OCI-M1 (cell line): ENCODE results near the gene GPR108.

ENCODE experiments used
- DNase-seq: peaks from one replicate; lab custom pipeline; 2025; lab: John Stamatoyannopoulos, UW

GPR108 gene

DNA sequence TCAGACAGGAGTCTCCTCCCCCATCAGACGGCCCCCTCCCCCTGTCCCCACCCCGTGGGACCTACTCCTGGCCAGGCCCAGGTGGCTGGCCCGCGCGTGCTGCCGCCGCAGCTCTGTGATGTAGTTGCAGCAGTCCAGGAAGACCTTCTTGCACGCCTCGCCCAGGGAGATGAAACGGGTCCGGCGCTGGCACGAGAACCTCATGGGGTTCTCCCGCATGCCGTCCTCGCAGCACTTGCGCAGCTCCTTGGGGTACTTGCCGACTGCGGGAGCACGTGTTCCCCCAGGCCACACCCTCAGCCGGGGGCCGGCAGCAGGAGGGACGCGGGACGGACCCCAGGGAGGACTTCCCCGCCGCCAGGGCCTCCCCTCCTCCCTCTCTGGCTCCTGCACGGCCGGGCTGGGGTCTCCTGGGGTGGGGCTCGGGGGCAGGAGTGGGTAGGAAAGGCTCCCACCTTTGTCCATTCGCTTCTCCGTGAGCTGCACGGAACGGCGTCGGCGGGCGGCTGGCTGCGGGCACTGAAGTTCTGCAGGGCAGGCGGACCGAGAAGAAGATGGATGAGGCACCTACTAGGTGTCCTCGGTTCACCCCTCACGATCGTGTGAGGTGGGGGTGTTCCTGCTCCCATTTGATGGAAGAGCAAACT, 30.2 kb downstream of the GPR108 start:
- no peak for DNase-seq

DNA sequence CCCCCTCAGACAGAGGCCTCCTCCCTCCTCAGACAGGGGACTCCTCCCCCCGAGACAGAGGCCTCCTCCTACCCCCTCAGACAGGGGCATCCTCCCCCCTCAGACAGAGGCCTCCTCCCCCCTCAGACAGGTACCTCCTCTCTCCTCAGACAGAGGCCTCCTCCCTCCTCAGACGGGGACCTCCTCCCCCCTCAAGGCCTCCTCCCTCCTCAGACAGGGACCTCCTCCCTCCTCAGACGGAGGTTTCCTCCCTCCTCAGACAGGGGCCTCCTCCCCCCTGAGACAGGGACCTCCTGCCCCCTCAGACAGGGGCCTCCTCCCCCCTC, 30.8 kb downstream of the GPR108 start:
- DNase-seq = no peak

DNA sequence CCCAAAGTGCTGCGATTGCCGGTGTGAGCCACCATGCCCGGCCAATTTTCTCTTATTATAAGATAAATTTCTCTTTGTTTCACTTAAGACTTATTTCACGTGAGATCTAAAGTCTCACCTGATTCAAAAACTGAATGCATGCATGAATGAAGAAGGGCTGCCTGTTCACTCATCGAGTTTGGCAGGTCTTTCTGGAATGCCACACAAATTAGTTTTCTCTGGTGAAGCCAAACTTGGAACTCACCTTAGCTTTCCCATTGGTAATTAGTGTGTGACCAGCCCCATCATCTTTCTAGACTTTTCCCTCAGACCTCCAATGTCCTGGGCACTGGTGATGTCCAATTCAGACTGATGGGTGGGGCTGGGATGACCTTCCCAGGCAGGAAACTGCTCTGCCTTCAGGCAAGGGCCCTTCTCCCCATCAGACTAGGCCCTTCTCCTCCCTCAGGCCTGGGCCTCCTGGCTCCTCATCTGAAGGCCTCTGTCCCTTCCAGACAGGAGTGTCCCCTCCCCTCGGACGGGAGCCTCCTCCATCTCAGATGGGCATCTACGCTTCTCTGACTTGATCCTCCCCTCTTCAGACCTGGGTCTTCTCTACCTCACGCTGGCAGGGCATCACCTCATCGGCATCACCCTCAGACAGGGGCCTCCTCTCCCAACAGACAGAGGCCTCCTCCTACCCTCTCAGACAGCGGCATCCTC, 31.3 kb downstream of the GPR108 start:
- no peak for DNase-seq

DNA sequence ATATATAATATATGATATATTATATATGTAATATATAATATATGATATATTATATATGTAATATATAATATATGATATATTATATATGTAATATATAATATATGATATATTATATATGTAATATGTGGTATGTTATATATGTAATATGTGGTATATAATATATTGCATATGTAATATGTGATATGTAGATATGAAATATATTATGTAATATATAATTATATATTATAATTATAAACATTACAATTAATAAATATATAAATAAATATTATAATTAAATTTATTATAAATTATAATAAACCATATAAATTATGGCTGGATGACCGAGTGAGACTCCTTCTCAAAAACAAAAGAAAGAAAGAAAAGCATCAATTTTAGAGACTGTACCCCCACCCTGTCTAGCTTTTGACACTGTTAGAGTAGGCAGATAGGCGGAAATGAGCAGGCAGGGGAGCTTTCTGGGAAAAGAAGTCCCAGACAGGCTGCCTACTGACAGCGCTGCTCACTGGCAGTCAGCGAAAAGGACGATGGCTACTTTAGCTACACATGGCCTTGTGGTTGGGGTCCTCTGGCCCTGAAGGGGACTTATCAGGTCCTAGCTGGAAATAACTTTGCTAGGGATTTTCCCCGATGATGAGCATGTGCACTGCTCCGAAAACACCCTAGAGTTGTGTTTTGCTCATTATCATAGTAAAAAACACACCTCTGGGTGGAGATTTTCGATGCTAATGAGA, 36.6 kb downstream of the GPR108 start:
- no peak for DNase-seq

DNA sequence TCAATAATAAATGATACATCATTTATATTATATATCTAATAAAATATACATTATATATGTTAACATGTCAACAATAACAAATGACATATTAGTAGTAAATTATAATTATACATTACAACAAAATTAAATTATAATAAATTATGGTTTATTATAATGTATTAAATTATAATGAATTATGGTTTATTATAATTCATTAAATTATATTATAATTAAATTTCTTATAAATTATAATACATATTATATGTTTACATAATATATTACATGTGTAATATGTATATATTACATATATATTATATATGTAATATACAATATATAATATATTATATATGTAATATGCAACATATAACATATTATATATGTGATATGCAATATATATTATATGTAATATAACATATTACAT, 37.4 kb downstream of the GPR108 start:
- no peak for DNase-seq

DNA sequence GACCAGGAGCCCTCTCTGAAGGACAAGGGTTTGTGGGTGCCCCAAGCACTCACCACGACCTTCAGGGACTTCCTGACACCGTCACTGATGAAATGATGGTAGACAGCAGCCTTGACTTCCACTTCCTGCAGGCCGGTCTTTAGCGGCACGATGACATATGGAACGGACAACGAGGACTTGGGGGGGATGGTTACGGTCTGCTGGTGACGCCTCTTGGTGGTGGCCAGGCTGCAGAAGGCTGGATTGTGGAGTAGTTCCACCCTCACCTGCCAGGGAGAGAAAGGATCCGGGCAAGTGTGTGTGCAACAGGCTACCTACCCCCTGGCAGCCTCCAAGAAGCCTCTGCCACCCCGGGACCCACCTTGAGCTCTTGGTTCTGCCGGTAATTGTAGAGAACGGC, 40.1 kb downstream of the GPR108 start:
- no peak for DNase-seq

DNA sequence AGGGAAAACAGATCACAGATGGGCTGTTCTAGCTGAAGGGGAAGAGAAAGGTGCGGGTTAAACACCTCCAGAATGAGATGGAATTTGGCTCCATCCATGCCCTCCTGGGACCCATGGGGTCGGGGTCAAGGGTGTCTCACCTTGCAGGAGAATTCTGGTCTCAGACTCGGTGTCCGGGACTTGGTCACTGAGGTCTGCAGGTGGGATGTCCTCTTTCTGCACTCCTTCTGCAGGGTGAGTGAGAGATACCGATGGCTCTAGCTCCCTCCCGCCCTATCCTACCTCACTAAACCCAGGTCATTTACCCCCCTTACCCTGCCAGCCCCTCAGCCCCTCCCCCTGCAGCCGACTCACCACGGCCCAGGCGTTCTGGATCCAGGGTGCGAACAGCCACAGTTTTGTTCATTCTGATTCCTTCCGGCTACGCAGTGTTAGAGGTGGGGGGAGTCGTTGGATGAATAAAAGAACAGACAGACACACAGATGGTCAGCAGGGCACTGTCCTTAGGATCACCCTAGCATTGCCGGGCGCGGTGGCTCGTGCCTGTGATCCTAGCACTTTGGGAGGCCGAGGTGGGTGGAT, 41.0 kb downstream of the GPR108 start:
- DNase-seq = no peak

DNA sequence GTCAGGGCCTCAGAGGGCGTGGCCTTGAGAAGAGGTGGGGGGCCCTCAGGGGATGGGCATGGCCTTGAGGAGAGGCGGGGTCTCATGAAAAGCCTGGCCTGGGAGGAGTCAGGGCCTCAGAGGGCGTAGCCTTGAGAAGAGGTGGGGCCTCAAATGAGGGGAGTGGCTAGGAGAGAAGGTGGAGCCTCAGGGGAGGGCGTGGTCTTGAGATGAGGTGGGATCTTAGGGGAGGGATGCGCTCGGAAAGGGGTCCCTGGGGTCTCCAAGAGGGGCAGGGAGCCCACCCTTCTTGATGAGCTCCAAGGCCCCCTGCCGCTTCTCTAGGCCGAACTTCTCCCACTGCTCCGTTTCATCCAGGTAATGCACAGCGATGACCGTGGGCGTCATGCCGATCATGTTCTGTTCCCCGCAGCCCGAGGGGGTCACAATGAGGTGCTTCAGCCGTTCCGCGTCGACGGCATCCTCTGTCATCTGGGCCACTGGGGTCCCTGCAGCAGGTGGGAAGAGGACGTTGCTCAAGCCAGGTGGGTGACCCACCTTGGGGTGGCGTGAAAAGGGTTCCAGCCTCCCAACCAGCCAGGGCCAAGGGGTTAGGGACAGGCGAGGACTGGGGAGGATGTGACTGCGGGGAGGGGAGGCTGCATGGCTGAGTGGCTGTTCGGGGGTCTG, 43.1 kb downstream of the GPR108 start:
- DNase-seq = no peak

DNA sequence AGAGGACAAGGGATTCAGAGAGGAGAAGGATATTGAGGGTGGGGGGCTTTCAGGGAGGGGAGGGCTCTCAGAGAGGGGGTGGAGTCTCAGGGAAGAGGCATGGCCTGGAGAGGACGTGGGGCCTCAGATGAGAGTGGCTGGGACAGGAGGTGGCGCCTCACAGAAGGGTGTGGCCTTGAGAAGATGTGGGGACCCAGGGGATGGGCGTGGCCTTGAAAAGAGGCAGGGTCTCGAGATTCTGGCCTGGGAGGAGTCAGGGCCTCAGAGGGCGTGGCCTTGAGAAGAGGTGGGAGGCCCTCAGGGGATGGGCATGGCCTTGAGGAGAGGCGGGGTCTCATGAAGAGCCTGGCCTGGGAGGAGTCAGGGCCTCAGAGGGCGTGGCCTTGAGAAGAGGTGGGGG, 43.7 kb downstream of the GPR108 start:
- DNase-seq = peak; percentile 1

DNA sequence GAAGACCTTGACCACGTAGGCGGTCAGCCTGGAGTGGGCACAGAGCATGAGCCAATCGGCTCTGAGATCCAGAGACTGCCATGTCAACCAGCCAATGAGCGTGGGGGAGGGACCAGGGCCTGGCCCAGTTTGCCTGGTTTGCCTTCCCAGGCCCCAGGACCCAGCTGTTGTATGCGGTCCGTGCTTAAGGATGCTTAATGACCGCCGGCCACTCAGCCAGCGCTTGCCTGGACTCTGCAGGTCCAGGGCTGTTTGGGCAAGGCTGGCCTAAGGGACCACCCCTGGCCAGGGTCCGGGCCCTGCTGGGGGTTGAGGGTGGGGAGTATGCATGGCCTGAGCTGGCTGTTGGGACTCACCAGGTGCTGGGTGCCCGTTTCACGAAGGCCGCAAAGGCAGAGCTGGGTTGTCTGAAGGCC, 44.3 kb downstream of the GPR108 start:
- no peak for DNase-seq

DNA sequence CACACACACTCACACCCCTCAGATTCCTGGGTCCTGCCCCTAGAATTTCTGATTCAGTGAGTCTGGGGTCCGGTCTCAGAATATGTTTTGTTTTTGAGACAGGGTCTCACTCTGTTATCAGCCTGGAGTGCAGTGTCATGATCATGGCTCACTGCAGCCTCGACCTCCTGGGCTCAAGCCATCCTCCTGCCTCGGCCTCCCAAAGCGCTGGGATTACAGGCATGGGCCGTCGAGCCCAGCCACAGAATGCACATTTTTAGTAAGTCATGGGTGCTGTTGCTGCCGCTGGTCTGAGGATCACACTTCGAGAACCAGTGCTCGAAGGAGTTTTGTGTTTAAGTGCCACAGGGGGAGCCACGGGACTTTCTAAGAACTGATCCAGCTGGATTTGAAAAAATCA, 45.4 kb downstream of the GPR108 start:
- DNase-seq = no peak

DNA sequence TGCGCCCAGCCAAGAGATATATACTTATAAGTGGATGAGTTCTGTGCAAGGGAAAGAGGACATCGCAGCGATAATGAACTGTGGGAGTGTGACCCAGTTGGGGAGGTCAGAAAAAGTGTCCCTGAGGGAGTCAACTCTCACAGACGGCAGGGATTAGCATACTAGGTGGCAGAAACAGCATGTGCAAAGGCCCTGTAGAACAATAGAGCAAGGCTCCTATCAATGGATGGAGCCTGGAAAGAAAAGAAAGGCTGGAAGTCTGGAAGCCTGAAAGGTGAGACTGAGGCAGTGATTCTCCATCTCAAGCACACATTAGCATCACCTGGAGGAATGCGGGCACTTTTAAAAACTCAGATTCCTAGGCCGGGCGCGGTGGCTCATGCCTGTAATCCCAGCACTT, 46.0 kb downstream of the GPR108 start:
- DNase-seq = no peak

DNA sequence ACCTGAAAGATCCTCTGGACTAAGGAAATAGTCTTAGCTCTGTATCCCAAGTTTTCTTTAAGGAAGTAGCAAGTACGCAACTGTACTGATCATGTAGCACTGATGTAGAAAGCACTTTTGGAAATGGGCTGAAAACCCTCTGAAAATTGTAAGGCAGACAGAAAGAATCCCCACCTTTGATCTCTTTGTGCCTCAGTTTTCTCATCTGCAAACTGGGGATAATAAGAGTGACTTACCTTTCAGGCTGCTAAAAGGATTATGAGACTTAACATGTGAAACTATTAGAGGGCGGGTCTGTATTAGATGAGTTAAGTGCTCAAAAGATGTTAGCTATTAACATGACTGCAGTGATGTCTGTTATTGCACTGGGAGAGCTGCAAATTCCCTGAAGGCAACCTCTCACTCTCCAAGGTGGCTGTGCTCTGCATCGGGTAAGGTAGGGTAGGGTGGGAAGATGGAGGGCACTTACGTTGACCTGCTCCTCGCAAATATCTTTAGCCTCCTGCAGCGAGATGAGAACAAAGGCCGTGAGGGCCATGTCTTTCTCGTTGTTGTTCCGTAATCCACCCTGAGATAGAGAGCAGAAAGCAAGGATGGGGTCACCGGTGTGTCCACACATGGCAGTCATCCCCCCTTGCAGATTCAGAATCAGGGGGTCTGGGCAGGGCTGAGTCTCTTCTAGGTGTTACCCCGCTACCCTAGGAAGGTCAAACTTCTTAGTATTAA, 47.1 kb downstream of the GPR108 start:
- DNase-seq = no peak

DNA sequence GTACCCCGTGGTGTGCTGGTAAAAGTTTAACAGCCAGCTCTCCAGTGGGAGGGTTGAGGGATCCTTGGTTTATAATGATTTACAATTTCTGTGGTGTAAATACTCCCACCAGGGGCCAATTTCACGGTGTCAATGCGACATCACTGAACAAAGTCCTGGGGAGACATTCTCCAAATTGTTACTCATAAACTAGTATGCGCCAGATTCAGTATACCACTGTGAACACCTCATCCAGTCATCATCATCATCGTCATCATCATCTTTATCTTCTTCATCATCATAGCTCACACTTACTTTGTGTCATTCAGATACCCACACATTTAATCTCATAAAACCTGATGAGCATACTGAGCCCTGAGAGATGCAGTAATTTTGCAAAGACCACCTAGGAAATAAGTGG, 50.3 kb downstream of the GPR108 start:
- DNase-seq = no peak

DNA sequence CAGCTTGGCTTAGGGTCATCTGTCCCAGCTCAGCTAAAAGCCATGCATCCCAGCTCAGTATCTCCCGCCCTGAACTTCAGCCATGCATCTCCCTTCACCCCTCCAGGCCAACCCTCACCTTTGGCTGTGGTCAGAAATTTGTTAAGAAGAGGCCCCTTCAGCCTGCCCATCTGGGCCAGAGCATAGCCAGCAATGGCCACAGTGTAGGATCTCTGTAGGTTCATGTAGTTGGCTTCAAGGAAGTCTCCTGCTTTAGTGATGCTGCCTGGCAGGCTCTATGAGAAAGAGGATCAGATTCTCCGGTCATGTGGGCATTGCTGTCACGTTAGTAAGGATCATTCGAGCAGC, 50.8 kb downstream of the GPR108 start:
- DNase-seq = no peak

DNA sequence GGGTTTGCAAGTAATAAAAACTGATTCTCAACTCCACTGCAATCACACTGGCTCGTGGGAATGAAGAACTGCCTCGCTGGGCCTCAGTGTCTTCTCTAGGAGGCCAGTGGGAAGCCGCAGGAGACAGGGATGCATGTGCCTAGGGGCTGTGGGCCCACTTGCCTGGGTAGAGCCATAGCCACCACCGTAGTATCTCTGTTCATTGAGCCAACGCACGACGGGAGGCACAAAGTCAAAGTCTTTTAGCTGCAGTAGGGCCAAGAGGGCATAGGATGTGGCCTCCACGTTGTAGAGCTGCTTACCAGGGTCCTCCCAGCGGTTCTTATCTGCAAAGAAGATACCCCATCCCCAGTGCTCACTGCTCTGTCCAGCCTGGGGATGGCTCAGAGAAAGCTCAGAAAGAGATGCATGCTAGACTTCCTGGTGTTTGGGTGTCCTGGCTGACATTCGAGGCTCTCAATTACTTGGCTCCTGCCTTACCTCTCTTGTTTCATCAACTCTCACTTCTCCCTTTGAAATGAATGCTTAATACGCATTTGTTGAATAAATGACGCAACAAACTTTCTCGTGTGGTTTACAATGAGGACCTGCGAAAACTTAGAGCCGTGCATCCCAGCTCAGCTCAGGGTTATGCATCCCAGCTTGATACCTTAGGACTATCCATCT, 51.3 kb downstream of the GPR108 start:
- no peak for DNase-seq

DNA sequence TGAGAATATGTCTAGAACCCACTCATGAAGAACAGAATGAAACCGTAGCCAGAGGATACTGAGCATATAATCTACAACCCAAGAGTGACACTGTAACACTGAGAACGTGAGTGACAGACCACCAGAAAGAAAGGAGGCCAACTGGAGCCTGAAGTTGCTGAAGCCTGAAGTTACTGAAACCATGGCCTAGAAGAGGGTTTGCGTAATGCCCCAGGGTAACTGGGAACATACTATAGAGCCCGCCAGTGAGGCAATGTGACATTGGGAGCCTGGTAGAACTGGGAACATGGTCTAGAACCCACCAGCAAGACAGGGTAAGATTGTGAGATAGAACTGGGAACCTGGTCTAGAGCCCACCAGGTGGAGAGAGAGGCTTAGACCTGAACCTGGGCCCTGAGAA, 51.9 kb downstream of the GPR108 start:
- no peak for DNase-seq

DNA sequence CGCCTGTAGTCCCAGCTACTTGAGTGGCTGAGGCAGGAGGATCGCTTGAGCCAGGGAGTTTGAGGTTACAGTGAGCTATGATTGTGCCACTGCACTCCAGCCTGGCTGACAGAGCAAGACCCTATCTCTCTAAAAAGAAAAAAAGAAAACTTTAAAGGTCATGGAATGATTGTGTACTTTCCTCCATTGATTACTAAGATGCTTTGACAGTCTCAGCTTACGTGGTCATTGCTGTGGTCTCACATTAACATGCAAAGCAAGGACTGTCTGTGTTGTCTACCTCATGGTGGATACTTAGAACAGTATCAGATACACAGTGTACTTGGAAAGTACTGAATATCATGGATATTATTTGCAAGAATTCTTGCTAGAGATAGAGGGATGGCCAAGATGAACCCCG, 53.4 kb downstream of the GPR108 start:
- DNase-seq = no peak

DNA sequence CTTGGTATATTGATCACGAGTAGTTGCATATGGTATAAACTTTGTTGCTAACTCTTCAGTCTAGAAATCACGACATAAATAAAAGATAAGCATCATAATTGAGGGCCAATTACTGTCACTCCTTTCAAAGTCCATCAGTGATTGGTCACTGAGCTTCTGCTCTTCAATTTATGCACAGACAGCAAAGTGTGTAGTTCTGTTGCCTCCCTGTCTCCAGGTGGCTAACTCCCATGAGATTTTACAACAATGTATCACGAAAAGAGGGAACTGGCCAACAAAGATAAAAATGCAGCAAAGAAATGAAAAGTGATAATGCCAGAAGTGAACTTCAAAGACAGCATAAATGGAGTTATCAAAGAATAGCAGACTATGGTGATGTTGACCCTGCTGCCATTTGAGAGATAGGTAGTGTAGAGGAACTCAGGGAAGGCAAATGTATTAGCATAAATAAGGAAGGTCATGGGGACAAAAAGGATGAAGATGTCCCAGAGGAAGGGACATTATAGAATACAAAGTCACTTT, 54.7 kb downstream of the GPR108 start:
- DNase-seq = peak; percentile 68

DNA sequence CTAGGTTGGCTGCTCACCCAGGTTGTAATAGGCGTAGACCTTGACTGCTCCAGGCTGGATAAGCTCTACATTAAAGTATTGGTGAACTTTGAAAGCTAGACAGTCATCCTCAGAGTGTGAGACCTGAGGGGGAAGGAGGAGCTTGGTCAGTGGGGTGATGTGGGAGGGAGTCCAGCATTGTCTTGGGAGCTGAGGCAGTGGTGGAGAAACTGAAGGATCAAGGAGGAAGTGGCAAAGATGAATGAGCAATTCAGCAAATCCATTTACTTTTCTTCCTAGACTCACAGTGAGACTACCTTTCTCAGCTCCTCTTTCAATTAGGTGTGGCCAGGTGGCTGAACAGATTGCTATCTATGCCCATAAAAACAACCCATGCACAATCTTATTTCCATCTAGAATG, 57.2 kb downstream of the GPR108 start:
- DNase-seq = no peak
